GM12873 (cell line): ENCODE results near the gene KCNQ5.

Source experiments
- TF ChIP-seq, protein P1 (sequence below): IDR thresholded peaks from 2 replicates; pipeline ENCODE4 v1.5.1; 2012; ENCODE audit warnings: low read depth, mild to moderate bottlenecking, moderate library complexity, low read length, control low read depth; ENCODE audit not compliant: insufficient read depth; ENCODE audit errors: missing control alignments

KCNQ5 gene

DNA sequence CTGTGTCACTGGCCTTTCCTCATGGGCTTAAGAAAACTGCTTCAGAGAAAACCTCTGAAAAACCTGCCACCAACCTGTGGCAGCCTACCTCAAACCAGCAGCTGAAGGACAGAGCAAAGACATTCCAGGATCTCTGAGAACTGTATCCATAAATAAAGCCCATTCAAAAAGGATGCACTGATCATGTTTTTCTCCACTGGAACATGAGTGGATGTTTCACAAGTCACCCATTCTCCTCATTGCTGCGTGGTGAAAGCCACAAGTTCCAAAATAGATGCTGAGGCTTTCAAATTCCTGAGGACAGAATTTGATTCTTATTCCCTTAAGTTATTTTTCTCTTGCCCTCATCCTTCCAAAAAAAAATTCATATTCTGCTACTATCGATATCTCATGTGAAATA lies 322.8 kb downstream of the KCNQ5 start:
- TF ChIP-seq, protein P1, sequence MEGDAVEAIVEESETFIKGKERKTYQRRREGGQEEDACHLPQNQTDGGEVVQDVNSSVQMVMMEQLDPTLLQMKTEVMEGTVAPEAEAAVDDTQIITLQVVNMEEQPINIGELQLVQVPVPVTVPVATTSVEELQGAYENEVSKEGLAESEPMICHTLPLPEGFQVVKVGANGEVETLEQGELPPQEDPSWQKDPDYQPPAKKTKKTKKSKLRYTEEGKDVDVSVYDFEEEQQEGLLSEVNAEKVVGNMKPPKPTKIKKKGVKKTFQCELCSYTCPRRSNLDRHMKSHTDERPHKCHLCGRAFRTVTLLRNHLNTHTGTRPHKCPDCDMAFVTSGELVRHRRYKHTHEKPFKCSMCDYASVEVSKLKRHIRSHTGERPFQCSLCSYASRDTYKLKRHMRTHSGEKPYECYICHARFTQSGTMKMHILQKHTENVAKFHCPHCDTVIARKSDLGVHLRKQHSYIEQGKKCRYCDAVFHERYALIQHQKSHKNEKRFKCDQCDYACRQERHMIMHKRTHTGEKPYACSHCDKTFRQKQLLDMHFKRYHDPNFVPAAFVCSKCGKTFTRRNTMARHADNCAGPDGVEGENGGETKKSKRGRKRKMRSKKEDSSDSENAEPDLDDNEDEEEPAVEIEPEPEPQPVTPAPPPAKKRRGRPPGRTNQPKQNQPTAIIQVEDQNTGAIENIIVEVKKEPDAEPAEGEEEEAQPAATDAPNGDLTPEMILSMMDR, result no peak

DNA sequence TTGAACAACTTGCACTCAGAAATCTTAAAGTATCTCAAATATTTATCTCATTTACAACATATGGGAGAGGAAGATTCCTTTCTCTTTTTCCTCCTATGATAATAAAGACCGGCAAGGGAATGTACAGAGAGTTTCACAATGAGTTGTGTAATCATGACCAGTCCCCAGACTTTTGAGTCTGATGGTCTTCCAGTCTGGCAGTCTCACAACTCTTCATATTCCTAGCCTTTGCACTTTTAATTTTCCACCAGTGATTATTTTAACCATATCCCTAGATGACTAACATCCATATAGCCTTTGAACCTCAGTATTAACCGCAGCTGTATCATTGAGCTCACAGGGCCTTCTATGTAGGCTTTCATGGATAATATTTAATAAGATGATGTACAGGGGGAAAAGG lies 324.9 kb downstream of the KCNQ5 start:
- TF ChIP-seq, protein P1, result no peak

DNA sequence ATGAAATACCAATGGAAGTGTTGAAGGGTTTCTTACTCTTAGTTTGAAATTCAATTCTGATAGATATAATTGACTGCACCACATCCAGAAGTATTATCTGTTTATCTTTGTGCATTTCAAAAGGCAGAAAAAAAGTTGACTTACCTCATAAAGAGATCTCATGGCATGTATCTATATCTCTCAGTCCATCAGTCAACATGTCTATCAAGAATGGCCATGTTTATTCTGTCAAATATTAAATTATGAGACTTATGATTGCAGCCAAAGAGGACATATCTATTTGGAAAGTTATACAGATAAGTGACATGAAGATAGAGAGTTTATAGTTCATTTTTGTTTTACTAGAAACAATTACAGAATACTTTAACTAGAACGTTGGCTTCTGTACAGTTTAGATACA lies 325.7 kb downstream of the KCNQ5 start:
- TF ChIP-seq, protein P1, result no peak

DNA sequence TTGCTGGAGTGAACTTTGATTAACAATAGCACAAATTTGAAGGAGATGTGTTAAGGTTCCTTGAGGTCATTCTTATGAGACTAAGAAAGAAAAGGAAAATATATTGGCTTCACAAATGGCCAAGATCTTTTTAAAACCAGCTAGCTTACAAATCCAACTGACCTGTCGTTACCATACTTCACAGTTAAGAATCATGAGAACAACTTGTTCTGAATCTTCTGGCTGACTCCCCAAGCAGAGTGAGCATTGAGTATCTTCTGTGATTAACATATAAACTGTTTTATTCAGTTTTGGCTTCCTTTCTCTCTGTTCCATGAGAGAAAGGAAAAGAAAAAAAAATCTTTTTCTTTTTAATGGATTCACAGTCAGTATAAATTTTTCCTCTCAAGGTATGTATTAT lies 326.3 kb downstream of the KCNQ5 start:
- TF ChIP-seq, protein P1, result no peak

DNA sequence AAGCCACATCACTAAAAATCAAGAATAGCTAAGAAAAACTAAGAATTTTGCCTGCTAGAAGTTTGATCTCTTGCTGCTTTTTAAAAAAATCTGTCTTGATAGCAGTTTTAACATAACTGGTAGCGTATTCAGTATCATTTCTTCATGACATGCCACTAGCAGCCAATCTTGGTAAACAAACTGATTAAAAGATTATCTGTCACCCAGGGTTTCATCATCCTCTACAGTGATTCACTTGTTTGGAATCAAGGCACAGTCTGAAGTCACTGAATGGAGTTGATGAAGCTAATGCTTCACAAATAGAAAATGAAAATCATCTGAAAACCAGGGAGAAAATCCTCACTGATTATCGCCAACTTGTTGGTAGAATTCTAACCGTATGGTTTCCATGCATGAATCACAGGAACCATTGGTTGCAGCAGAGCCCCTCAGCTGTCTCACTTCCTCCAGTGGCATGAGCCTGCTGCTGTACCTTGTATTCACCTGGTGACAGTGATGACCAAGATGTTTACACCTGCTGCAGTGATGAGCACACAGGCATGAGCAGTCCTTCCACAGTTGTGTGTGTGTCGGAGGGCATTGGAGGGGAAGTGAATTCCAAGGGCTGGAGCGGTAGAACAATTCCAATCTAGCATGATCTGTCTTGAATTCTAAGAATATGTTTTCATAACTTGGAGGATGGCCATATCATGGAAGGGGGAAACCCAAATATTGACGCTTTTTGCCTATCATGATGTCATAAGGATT lies 328.4 kb downstream of the KCNQ5 start:
- TF ChIP-seq, protein P1, result no peak

DNA sequence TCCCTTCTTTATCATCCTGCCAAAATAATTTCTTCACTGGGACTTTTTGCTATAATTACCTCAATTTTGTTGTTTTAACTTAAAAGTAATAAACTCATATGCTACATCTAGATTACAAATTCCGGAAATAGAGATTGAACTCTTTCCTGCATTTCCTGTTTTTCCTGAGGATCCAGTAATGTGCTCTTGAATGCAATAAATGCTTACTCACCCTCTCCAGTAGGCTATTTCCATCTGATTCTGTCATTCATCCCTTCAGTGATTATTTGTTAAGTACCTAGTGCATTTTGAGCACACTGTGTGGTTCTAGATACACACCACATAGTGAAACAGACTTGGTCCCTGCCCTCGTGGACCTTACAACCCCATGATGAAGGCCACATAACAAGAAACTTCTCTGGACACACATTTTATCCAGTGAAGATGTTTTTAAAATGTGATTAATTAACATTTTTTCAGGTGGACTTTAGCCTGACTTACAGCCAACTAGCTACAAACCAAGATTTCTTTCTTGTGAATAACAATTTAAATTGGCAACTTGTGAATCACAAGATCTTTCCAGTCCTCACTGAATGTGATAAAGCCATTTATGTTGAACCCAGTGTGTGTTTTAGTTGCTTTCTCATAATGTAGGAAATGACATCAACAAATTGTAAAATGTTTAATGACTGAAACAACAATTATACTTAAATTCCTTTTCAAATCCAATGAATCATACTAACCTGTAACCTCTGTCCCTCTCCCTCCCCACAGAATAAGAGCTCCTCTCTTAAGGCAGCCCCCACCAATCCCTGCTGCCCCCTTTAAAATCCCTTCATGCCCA lies 331.2 kb downstream of the KCNQ5 start:
- TF ChIP-seq, protein P1, result no peak

DNA sequence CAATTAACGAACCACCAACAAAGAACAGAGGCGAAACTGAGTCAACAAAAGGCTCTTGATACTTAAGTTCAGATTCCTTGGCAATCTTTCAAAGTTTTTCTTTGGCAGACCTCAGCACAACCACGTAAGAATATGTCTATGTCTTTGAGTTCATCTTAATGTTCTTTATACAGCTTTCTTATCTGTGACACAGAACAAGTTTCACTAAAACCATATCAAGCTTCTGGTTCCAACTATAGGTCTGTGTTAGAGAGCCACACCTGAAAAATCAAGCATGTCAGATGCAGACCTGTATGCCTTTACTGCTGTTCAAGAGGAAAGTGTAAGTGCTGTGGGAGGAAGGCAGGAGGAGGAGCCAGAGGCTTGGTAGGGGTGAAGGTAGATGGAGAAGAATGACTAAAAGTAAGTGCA lies 332.1 kb downstream of the KCNQ5 start:
- TF ChIP-seq, protein P1, result no peak
